ENCODE results near the gene KMT2C.
"Not testable (repeated sequence)": the region's sequence is repeated elsewhere in the genome, so short reads cannot be mapped to it uniquely, and the experiment has no call there.

KMT2C gene

DNA sequence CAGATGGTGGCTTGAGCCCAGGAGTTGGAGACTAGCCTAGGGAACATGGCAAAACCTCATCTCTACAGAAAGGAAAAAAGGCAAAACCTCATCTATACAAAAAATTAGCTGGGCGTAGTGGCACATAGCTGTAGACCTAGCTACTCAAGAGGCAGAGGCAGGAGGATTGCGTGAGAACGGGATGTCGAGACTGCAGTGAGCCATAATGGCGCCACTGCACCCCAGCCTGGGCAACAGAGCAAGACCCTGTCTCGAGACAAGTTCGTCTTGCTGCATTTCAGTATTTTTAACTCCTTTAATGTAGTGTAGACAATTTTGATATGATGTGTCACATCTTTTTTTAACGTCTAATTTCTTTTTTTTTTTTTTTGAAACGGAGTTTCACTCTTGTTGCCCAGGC is 31.4 kb upstream of the KMT2C start:
- Histone ChIP-seq H3K4me3 (ENCODE audit: insufficient read depth, low read depth, low read length, poor library complexity, severe bottlenecking) (no peak overlapping the region), H3K36me3 (ENCODE audit: control insufficient read depth, insufficient read depth, low read length) (no peaks in the 10 kb centered on the region), H3K9me3 (ENCODE audit: control insufficient read depth, low read length) (no peaks in the 10 kb centered on the region), H3K4me1 (ENCODE audit: control insufficient read depth, insufficient read depth, low read length, poor library complexity, severe bottlenecking) (no peaks in the 10 kb centered on the region), H3K27ac (ENCODE audit: insufficient read depth, low read length, poor library complexity, severe bottlenecking) (no peak overlapping the region), H3K27me3 (replicated peaks; ENCODE audit: control insufficient read depth, insufficient read depth, low read length, poor library complexity, severe bottlenecking) (no peaks in the 10 kb centered on the region)
- no peak for DNase-seq

DNA sequence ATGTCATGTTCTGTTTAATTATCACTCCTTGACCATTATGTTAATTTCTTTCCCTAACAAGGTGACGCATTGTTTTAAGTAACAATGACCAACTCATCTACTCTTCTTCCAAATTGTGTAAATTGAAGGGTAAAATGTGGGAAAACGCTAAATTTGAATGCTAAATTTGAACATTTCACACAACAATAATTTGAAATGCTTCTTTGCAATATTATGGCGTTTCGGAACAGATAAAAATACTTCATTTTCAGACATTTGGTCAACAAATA is 29.2 kb upstream of the KMT2C start:
- H3K4me3 ChIP-seq (ENCODE audit: insufficient read depth, low read depth, low read length, poor library complexity, severe bottlenecking), result no peak overlapping the region
- no peaks in the 10 kb centered on the region for H3K36me3 ChIP-seq (ENCODE audit: control insufficient read depth, insufficient read depth, low read length)
- no peaks in the 10 kb centered on the region for H3K9me3 ChIP-seq (ENCODE audit: control insufficient read depth, low read length)
- H3K27ac ChIP-seq (ENCODE audit: insufficient read depth, low read length, poor library complexity, severe bottlenecking), result no peak overlapping the region
- DNase-seq, result no peak
- no peaks in the 10 kb centered on the region for H3K4me1 ChIP-seq (ENCODE audit: control insufficient read depth, insufficient read depth, low read length, poor library complexity, severe bottlenecking)
- H3K27me3 ChIP-seq (replicated peaks; ENCODE audit: control insufficient read depth, insufficient read depth, low read length, poor library complexity, severe bottlenecking), result no peaks in the 10 kb centered on the region

DNA sequence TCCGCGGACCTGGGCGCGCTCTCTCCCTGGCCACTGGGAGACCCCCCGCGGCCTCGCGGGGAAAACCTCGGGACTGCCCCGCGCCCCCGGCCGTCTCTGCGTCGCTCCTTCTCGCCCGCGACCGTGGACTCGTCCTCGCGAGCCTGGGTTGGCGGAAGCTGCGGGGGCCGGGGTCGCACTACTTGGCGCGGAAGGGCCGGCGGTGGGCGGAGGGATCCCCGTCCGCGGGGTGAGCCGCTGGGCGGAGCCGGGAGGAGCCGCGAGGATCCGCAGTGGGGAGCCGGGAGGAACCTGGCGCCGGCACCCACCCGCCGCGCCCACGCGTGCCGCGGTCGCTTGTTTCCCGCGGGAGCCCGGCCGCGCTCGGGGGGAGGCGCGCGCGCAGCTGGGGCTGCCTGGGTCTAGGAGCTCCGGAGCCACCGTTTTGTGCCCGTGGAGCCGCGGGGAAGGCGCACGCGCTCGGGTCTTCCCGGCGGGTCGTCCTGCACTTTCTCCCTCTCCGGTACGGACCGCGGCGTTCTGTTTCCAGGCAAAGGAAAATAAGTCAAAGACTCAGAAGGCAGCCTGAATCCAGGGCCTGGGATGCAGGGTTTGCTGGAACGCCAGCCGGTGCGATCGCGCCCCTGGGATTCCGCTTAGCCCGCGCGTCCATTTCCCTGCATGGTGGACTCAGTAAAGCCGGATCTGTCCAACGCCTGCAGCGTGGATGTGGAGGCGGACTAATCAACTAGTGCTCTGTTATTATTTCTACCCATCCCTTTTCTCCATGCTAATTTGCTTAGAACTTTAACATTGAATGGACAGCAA is 28.7 kb upstream of the KMT2C start:
- peak overlapping the region; percentile 87 for H3K4me3 ChIP-seq (ENCODE audit: insufficient read depth, low read depth, low read length, poor library complexity, severe bottlenecking)
- no peaks in the 10 kb centered on the region for H3K4me1 ChIP-seq (ENCODE audit: control insufficient read depth, insufficient read depth, low read length, poor library complexity, severe bottlenecking)
- H3K27ac ChIP-seq (ENCODE audit: insufficient read depth, low read length, poor library complexity, severe bottlenecking), result peak overlapping the region; percentile 98
- no peaks in the 10 kb centered on the region for H3K9me3 ChIP-seq (ENCODE audit: control insufficient read depth, low read length)
- DNase-seq, result peak; percentile 6 to 64 (median 53)
- no peaks in the 10 kb centered on the region for H3K36me3 ChIP-seq (ENCODE audit: control insufficient read depth, insufficient read depth, low read length)
- no peaks in the 10 kb centered on the region for H3K27me3 ChIP-seq (replicated peaks; ENCODE audit: control insufficient read depth, insufficient read depth, low read length, poor library complexity, severe bottlenecking)

DNA sequence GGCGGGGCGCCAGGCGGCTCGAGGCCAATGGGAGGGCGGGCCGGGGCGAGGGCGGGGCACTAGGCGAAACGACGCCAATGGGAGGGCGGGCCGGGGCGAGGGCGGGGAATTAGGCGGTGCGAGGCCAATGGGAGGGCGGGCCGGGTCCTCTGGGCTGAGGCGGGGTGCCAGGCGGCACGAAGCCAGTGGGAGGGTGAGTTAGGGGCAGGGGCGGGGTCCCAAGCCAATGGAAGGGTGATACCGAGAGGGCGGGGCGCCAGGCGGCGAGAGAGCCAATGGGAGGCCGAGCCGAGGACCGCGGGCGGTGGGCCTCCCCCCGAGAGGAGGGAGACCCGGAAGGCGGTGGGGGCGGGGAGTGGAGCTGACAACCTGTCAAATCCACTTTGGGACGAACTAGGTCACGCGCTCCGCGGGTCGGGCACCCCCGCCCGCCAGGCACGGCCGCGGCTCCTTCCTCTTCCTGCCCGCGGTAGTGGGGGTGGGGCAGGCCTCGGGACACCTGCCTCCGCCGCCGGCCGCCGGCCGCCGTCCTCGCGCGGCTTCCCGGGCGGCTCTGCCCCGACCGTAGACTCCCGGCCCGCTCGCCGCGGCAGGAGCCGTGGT is 28.0 kb upstream of the KMT2C start:
- Histone ChIP-seq H3K27ac (ENCODE audit: insufficient read depth, low read length, poor library complexity, severe bottlenecking) (peak overlapping the region; percentile 98), H3K36me3 (ENCODE audit: control insufficient read depth, insufficient read depth, low read length) (no peaks in the 10 kb centered on the region), H3K4me1 (ENCODE audit: control insufficient read depth, insufficient read depth, low read length, poor library complexity, severe bottlenecking) (no peaks in the 10 kb centered on the region), H3K27me3 (replicated peaks; ENCODE audit: control insufficient read depth, insufficient read depth, low read length, poor library complexity, severe bottlenecking) (no peaks in the 10 kb centered on the region), H3K9me3 (ENCODE audit: control insufficient read depth, low read length) (no peaks in the 10 kb centered on the region), H3K4me3 (ENCODE audit: insufficient read depth, low read depth, low read length, poor library complexity, severe bottlenecking) (peak overlapping the region; percentile 87)
- peak; percentile 100 for DNase-seq

DNA sequence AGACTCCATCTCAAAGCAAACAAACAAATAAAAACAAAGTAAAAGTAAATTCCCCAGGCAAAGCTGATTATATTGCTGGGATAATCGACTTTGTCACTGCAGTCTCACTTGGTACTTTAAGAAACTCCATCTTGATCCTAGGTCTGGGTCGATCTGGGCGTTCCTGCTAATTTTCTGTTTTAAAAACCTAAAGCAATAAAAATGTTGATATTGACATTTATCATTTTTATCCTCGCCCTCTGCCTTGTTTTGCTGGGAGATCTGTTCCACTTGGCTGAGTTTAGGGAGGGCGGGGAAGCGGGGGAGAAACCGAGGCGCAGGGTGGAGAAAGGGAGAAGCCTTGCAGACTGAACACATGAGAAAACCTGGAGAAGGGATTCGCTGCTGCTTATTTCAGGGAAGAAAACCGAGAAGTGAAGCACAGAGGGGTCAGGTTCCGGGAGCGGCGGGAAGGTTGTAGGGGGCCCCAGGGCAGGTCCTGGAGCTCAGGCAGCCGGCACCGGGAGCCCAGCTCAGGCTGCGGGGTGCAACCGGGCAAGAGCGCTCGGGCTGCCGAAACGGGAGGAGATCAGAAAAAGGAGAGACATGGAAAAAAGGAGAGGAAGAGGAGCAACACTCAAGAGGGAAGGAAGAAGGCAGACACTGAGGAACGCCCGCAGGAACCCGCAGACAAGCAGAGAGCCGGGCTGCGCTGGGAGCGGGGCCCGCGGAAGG is 27.3 kb upstream of the KMT2C start:
- DNase-seq, result no peak
- Histone ChIP-seq H3K36me3 (ENCODE audit: control insufficient read depth, insufficient read depth, low read length) (no peaks in the 10 kb centered on the region), H3K4me3 (ENCODE audit: insufficient read depth, low read depth, low read length, poor library complexity, severe bottlenecking) (peak overlapping the region; percentile 86), H3K27me3 (replicated peaks; ENCODE audit: control insufficient read depth, insufficient read depth, low read length, poor library complexity, severe bottlenecking) (no peaks in the 10 kb centered on the region), H3K4me1 (ENCODE audit: control insufficient read depth, insufficient read depth, low read length, poor library complexity, severe bottlenecking) (no peaks in the 10 kb centered on the region), H3K27ac (ENCODE audit: insufficient read depth, low read length, poor library complexity, severe bottlenecking) (peak overlapping the region; percentile 84), H3K9me3 (ENCODE audit: control insufficient read depth, low read length) (no peaks in the 10 kb centered on the region)

DNA sequence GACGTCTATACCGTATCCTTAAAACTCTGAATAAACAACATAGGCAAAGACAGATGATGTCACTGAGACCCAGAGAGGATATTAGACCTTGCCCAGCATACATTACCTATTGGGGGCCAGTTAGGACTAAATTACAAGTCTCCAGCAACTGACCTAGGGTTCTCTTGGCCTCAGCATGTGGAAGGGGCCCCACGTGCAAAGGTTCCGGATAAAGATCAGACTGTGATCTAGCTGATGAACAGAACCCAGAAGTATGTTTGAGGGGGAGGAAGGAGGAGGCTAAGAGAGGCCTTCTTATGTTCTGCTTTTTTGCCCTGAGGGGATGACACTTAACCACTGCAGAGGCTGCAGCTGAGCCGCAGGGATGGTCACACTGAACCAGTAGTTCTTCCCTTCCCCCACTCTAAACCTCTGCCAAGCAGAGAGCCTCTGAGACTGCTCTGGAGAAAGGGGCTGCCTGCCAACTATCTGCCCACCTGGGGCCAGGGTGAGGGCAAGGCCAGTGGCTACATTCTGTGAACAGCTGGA is 24.0 kb upstream of the KMT2C start:
- Histone ChIP-seq H3K27me3 (replicated peaks; ENCODE audit: control insufficient read depth, insufficient read depth, low read length, poor library complexity, severe bottlenecking) (no peaks in the 10 kb centered on the region), H3K4me3 (ENCODE audit: insufficient read depth, low read depth, low read length, poor library complexity, severe bottlenecking) (no peak overlapping the region), H3K9me3 (ENCODE audit: control insufficient read depth, low read length) (no peaks in the 10 kb centered on the region), H3K27ac (ENCODE audit: insufficient read depth, low read length, poor library complexity, severe bottlenecking) (no peak overlapping the region), H3K36me3 (ENCODE audit: control insufficient read depth, insufficient read depth, low read length) (no peaks in the 10 kb centered on the region), H3K4me1 (ENCODE audit: control insufficient read depth, insufficient read depth, low read length, poor library complexity, severe bottlenecking) (no peaks in the 10 kb centered on the region)
- DNase-seq, result no peak

DNA sequence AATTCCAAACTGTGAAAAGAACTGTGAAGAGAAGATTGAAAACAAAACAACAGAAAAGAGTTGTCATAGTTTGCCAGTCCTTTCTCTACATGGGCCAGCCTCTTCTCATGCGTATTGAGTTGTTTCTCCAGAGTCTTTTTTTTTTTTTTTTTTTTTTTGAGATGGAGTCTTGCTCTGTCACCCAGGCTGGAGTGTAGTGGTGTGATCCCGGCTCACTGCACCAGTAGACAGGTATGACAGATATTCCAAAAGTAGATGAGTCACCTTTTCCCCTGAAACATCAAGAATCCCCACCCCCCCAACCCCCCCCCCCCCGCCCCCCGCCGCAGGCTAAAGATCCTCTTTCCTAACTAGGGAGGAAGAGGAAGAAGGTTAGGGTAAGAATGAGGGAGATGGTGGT is 15.6 kb upstream of the KMT2C start:
- H3K9me3 ChIP-seq (ENCODE audit: control insufficient read depth, low read length), result no peaks in the 10 kb centered on the region

DNA sequence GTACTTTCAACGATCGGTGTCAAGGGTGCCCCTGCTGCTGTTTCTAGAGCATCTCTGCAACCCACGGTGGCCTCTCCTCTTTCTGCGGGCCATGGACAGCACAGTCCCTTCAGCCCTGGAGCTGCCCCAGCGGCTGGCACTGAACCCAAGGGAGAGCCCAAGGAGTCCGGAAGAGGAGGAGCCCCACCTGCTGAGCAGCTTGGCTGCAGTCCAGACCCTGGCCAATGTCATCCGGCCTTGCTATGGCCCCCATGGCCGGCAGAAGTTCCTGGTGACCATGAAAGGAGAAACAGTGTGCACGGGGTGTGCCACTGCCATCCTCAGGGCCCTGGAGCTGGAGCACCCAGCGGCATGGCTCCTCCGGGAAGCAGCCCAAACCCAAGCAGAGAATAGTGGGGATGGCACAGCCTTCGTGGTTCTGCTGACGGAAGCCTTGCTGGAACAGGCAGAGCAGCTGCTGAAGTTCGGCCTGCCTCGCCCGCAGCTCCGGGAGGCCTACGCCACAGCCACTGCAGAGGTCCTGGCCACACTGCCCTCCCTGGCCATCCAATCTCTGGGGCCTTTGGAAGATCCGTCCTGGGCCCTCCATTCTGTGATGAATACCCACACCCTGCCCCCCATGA is 9.7 kb upstream of the KMT2C start:
- not testable (repeated sequence) for H3K36me3 ChIP-seq (ENCODE audit: control insufficient read depth, insufficient read depth, low read length); H3K4me1 ChIP-seq (ENCODE audit: control insufficient read depth, insufficient read depth, low read length, poor library complexity, severe bottlenecking); H3K27me3 ChIP-seq (replicated peaks; ENCODE audit: control insufficient read depth, insufficient read depth, low read length, poor library complexity, severe bottlenecking); H3K27ac ChIP-seq (ENCODE audit: insufficient read depth, low read length, poor library complexity, severe bottlenecking); H3K4me3 ChIP-seq (ENCODE audit: insufficient read depth, low read depth, low read length, poor library complexity, severe bottlenecking); DNase-seq; H3K9me3 ChIP-seq (ENCODE audit: control insufficient read depth, low read length)

More for the DNA sequence above, 15.6 kb upstream of the KMT2C start:
- H3K36me3 ChIP-seq (ENCODE audit: control insufficient read depth, insufficient read depth, low read length), result no peaks in the 10 kb centered on the region
- no peak overlapping the region for H3K4me3 ChIP-seq (ENCODE audit: insufficient read depth, low read depth, low read length, poor library complexity, severe bottlenecking)
- no peak for DNase-seq
- no peak overlapping the region for H3K27ac ChIP-seq (ENCODE audit: insufficient read depth, low read length, poor library complexity, severe bottlenecking)
- H3K4me1 ChIP-seq (ENCODE audit: control insufficient read depth, insufficient read depth, low read length, poor library complexity, severe bottlenecking), result no peaks in the 10 kb centered on the region
- no peaks in the 10 kb centered on the region for H3K27me3 ChIP-seq (replicated peaks; ENCODE audit: control insufficient read depth, insufficient read depth, low read length, poor library complexity, severe bottlenecking)

DNA sequence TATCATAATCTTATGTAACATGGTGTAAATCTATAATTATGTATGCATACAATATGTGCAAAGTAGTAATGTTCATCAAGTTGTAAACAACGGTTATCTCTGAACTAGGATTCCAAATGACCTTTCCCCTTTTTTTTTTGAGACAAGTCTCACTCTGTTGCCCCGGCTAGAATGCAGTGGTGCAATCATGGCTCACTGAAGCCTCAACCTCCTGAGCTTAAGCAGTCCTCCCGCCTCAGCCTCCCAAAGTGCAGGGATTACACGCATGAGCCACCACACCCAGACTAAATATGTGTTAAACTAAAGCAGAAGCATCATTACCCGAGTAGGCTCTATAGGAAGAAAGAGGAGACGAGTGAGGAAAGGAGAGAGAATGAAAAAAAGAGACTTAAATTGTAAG is 7.8 kb upstream of the KMT2C start:
- no peaks in the 10 kb centered on the region for H3K4me1 ChIP-seq (ENCODE audit: control insufficient read depth, insufficient read depth, low read length, poor library complexity, severe bottlenecking)
- no peak overlapping the region for H3K27ac ChIP-seq (ENCODE audit: insufficient read depth, low read length, poor library complexity, severe bottlenecking)
- no peaks in the 10 kb centered on the region for H3K36me3 ChIP-seq (ENCODE audit: control insufficient read depth, insufficient read depth, low read length)
- no peak for DNase-seq
- H3K4me3 ChIP-seq (ENCODE audit: insufficient read depth, low read depth, low read length, poor library complexity, severe bottlenecking), result no peak overlapping the region
- H3K9me3 ChIP-seq (ENCODE audit: control insufficient read depth, low read length), result no peaks in the 10 kb centered on the region
- no peaks in the 10 kb centered on the region for H3K27me3 ChIP-seq (replicated peaks; ENCODE audit: control insufficient read depth, insufficient read depth, low read length, poor library complexity, severe bottlenecking)

Data from effector memory CD4-positive, alpha-beta T cell (primary cell).